Activated CD8-positive, alpha-beta memory T cell treated with anti-CD3 and anti-CD28 coated beads, Interleukin-2, amount 10 ng/mL, durations not matched to agents 7 days and 5 days (primary cell): ENCODE data around the gene ZBTB49. TPM values are rescaled to one million over a fixed set of nuclear protein-coding genes. Genes with fewer than 3 reads are reported as not detected.
A peak's percentile ranks its signal among the peaks of the same experiment; 100 is the strongest.

Source experiments
- ATAC-seq: fragments of 150-1000 bp; cut with Tn5 transposase; one replicate; pipeline ENCODE4 v1.10.0; 2021; ENCODE audit warnings: moderate library complexity
- CTCF ChIA-PET: fragments of 350-600 bp; sonication (Branson Sonifier 250); formaldehyde crosslinking; loops from one replicate; lab custom pipeline; 2021; ENCODE audit warnings: antibody characterized with exemption; lab: Charles Lee
- DNase-seq: peaks from one replicate; pipeline ENCODE4 v3.0.0-alpha.2; 2020
- H3K27ac Mint-ChIP-seq: one replicate; pipeline ENCODE4 v1.8.0; 2021; ENCODE audit warnings: mild to moderate bottlenecking, mixed read lengths
- H3K27me3 Mint-ChIP-seq: one replicate; pipeline ENCODE4 v1.8.0; 2021; ENCODE audit warnings: mixed read lengths
- H3K36me3 Mint-ChIP-seq: one replicate; pipeline ENCODE4 v1.8.0; 2021; ENCODE audit warnings: mild to moderate bottlenecking, mixed read lengths
- H3K4me1 Mint-ChIP-seq: one replicate; pipeline ENCODE4 v1.8.0; 2021; ENCODE audit warnings: mixed read lengths
- H3K4me3 Mint-ChIP-seq: one replicate; pipeline ENCODE4 v1.8.0; 2021; ENCODE audit warnings: mild to moderate bottlenecking, moderate library complexity, mixed read lengths
- H3K9me3 Mint-ChIP-seq: one replicate; pipeline ENCODE4 v1.8.0; 2022; ENCODE audit warnings: low read depth, mixed read lengths
- total RNA-seq, 2 experiments: library from RNA; stranded (reverse); gene quantifications; one replicate each; pipeline ENCODE4 v1.2.3, GENCODE V29; 2021

ZBTB49 gene
- total RNA-seq, 2 experiments from 2014 or later, result 4.8 to 8.1 TPM

GRCh38 chr4:4288098-4288497 is 2.0 kb upstream of the ZBTB49 start:
- peaks cover 21% of the 10 kb centered on the region for H3K36me3 Mint-ChIP-seq
- no peaks in the 10 kb centered on the region for H3K27me3 Mint-ChIP-seq
- H3K27ac Mint-ChIP-seq, result no peak overlapping the region
- CTCF ChIA-PET, result interaction anchor here (1.0 to 1.4 kb wide), 2 partner anchors 15 to 47 kb away, joined by 3 to 5 read pairs; no protein-coding TSS in a partner anchor
- DNase-seq (no peak), ATAC-seq (no peak)
- peak overlapping the region; percentile 16 for H3K4me3 Mint-ChIP-seq
- H3K9me3 Mint-ChIP-seq, result no peaks in the 10 kb centered on the region
- peaks cover 57% of the 10 kb centered on the region for H3K4me1 Mint-ChIP-seq

DNA sequence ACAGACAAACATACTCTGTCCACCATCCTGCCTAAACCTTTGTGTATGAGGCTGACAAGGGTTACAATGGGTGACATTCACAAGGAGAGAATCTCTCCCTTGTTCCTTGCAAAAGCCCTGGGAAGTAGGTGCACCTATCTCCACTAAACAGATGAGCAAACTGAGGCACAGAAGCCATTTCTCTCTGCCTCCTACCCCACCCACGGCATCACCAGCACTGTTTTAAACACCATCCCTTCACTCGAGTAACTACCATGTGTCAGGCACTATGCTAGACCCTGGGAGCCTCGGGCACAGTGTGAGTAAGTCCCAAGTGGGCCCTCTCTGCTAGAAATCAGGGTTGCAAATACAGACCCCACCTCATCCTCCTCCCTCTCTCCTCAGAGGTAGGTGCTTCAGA is 996 bp upstream of the ZBTB49 start:
- CTCF ChIA-PET, result interaction anchor here (1.0 kb wide), 1 partner anchor 46 kb away, joined by 3 read pairs; no protein-coding TSS in a partner anchor
- H3K4me1 Mint-ChIP-seq, result peaks cover 53% of the 10 kb centered on the region
- DNase-seq (peak; percentile 36), ATAC-seq (no peak)
- H3K36me3 Mint-ChIP-seq, result peaks cover 14% of the 10 kb centered on the region
- no peaks in the 10 kb centered on the region for H3K9me3 Mint-ChIP-seq
- H3K27me3 Mint-ChIP-seq, result no peaks in the 10 kb centered on the region
- peak overlapping the region; percentile 86 for H3K27ac Mint-ChIP-seq
- peak overlapping the region; percentile 95 for H3K4me3 Mint-ChIP-seq

DNA sequence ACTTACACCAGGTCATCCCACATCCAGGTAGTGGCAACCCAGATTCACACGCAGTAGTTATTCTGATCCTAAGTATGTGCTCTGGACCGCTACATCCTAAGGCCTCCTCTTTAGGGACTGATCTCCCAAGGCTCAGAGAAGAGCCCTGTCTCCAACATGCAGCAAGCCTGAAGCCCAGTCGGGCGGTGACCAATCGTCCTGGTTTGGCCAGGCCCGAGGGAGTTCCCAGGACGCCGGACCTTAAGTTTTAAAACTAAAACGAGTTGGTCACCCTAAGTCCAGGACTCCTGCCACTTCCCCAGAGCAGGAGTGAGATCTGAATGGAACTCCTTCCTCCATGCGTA is 482 bp upstream of the ZBTB49 start:
- Mint-ChIP-seq H3K4me3 (peak overlapping the region; percentile 95), H3K27ac (peak overlapping the region; percentile 86), H3K4me1 (peaks cover 51% of the 10 kb centered on the region), H3K36me3 (peaks cover 11% of the 10 kb centered on the region), H3K9me3 (no peaks in the 10 kb centered on the region), H3K27me3 (no peaks in the 10 kb centered on the region)
- peak; percentile 20 for ATAC-seq
- CTCF ChIA-PET, result interaction anchor here (1.1 to 1.5 kb wide), 2 partner anchors 8 to 38 kb away, joined by 3 to 5 read pairs; no protein-coding TSS in a partner anchor
- no peak for DNase-seq

DNA sequence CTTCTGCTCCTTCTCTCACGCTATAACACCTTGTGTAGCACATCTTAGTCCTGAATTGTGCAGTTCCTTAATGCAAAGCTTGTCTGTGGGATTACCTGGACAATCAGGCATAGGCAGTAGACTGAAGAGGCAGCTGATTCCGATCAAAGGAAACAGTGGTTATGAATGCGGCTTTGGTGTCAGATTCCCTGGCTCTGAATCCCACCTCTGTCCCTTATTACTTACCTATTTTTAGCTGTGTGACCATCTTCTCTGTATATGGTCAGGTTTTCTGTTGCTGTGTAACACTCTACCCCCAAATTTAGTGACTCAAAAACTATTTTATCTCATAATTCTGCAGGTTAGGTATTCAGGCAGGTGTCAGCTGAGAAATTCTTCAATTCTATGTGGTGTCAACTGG is 3.2 kb downstream of the ZBTB49 start:
- CTCF ChIA-PET, result interaction anchor here (2.1 kb wide), 1 partner anchor 42 kb away, joined by 4 read pairs; no protein-coding TSS in a partner anchor
- Mint-ChIP-seq H3K4me3 (no peak overlapping the region), H3K36me3 (peaks cover 24% of the 10 kb centered on the region), H3K27me3 (no peaks in the 10 kb centered on the region), H3K9me3 (no peaks in the 10 kb centered on the region), H3K4me1 (peaks cover 26% of the 10 kb centered on the region), H3K27ac (no peak overlapping the region)
- ATAC-seq, result no peak
- peak; percentile 9 for DNase-seq

DNA sequence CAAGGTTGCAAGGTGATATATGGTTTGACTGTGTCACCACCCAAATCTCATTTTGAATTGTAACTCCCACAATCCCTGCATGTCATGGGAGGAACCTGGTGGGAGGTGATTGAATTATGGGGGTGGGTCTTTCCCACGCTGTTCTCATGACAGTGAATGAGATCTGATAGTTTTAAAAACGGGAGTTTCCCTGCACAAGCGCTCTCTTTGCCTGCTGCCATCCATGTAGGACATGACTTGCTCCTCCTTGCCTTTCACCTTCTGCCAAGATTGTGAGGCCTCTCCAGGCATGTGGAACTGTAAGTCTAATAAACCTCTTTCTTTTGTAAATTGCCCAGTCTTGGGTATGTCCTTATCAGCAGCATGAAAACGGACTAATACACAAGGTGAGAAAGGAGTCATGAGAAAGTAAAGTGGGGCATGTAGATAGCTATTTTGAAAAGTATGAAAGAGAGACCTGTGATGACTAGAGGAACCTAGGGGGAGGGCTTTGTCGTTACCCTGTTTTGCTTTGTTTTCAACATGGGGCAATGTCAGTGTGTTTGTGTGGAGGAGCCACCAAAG is 6.3 kb downstream of the ZBTB49 start:
- CTCF ChIA-PET, result no interaction called here
- H3K4me1 Mint-ChIP-seq, result peaks cover 11% of the 10 kb centered on the region

DNA sequence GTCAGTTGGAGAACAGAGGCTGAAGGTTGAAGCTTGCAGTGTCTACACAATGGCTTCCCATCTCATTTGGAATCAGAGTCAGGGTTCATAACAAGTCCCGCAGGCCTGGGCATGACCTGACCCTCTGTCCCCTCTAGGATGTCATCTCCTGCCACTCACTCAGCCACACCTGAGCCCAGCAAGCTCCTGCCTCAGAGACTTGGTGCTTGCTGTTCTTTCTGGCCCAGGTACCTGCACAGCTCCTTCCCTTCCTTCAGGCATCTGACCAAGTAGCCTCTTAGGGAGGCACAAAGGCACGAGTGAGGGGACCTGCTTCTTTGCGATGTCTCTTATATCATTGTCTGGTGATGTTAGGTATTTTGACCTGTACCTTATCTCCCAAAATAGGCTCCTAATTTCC is 9.0 kb downstream of the ZBTB49 start:
- CTCF ChIA-PET, result interaction anchor here (0.6 kb wide), 1 partner anchor 39 kb away, joined by 3 read pairs; no protein-coding TSS in a partner anchor
- H3K36me3 Mint-ChIP-seq, result peaks cover 29% of the 10 kb centered on the region

More for the DNA sequence above, 6.3 kb downstream of the ZBTB49 start:
- H3K4me3 Mint-ChIP-seq, result no peak overlapping the region
- H3K36me3 Mint-ChIP-seq, result peaks cover 26% of the 10 kb centered on the region
- H3K9me3 Mint-ChIP-seq, result no peaks in the 10 kb centered on the region
- ATAC-seq (no peak), DNase-seq (peak; percentile 15)
- H3K27ac Mint-ChIP-seq, result no peak overlapping the region
- no peaks in the 10 kb centered on the region for H3K27me3 Mint-ChIP-seq

DNA sequence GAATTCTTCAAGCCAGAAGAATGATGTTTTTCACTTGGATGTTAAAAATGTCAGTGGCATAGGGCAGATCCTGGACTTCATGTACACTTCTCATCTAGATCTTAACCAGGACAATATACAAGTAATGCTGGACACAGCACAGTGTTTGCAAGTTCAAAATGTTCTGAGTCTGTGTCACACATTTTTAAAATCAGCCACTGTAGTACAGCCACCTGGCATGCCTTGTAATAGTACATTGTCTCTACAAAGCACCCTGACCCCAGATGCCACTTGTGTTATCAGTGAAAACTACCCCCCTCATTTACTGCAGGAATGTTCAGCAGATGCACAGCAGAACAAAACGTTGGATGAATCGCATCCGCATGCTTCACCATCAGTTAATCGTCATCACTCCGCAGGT is 11.9 kb downstream of the ZBTB49 start:
- peaks cover 4% of the 10 kb centered on the region for H3K4me1 Mint-ChIP-seq
- no peak overlapping the region for H3K4me3 Mint-ChIP-seq
- CTCF ChIA-PET, result interaction anchor here (1.1 kb wide), 1 partner anchor 11 kb away, joined by 3 read pairs; no protein-coding TSS in a partner anchor
- H3K36me3 Mint-ChIP-seq, result peaks cover 16% of the 10 kb centered on the region
- no peak overlapping the region for H3K27ac Mint-ChIP-seq
- peak; percentile 12 for DNase-seq
- no peaks in the 10 kb centered on the region for H3K27me3 Mint-ChIP-seq
- ATAC-seq, result no peak
- no peaks in the 10 kb centered on the region for H3K9me3 Mint-ChIP-seq

More for the DNA sequence above, 9.0 kb downstream of the ZBTB49 start:
- no peak overlapping the region for H3K27ac Mint-ChIP-seq
- H3K4me1 Mint-ChIP-seq, result peaks cover 1% of the 10 kb centered on the region
- ATAC-seq (no peak), DNase-seq (peak; percentile 26)
- no peak overlapping the region for H3K4me3 Mint-ChIP-seq
- no peaks in the 10 kb centered on the region for H3K9me3 Mint-ChIP-seq
- no peaks in the 10 kb centered on the region for H3K27me3 Mint-ChIP-seq

DNA sequence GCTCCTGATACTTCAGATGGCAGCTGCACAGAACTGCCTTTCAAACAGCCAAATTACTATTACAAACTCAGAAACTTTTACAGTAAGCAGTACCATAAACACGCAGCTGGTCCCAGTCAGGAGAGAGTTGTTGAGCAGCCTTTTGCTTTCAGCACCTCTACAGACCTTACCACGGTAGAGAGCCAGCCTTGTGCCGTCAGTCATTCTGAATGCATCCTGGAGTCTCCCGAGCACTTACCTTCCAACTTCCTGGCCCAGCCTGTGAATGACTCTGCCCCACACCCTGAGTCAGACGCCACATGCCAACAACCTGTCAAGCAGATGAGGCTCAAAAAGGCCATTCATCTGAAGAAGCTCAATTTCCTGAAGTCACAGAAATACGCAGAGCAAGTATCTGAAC is 12.4 kb downstream of the ZBTB49 start:
- CTCF ChIA-PET, result interaction anchor here (1.1 kb wide), 1 partner anchor 12 kb away, joined by 3 read pairs; no protein-coding TSS in a partner anchor
- H3K36me3 Mint-ChIP-seq, result peaks cover 16% of the 10 kb centered on the region
- DNase-seq, result peak; percentile 26
- H3K4me1 Mint-ChIP-seq, result peaks cover 4% of the 10 kb centered on the region
- no peaks in the 10 kb centered on the region for H3K27me3 Mint-ChIP-seq
- no peak overlapping the region for H3K4me3 Mint-ChIP-seq
- no peaks in the 10 kb centered on the region for H3K9me3 Mint-ChIP-seq
- H3K27ac Mint-ChIP-seq, result no peak overlapping the region
- ATAC-seq, result no peak

GRCh38 chr4:4306920-4307319 is 16.9 kb downstream of the ZBTB49 start:
- Mint-ChIP-seq H3K9me3 (no peaks in the 10 kb centered on the region), H3K36me3 (peaks cover 12% of the 10 kb centered on the region), H3K4me1 (peaks cover 3% of the 10 kb centered on the region), H3K4me3 (no peak overlapping the region), H3K27ac (no peak overlapping the region), H3K27me3 (no peaks in the 10 kb centered on the region)
- CTCF ChIA-PET, result no interaction called here
- ATAC-seq (no peak), DNase-seq (no peak)

DNA sequence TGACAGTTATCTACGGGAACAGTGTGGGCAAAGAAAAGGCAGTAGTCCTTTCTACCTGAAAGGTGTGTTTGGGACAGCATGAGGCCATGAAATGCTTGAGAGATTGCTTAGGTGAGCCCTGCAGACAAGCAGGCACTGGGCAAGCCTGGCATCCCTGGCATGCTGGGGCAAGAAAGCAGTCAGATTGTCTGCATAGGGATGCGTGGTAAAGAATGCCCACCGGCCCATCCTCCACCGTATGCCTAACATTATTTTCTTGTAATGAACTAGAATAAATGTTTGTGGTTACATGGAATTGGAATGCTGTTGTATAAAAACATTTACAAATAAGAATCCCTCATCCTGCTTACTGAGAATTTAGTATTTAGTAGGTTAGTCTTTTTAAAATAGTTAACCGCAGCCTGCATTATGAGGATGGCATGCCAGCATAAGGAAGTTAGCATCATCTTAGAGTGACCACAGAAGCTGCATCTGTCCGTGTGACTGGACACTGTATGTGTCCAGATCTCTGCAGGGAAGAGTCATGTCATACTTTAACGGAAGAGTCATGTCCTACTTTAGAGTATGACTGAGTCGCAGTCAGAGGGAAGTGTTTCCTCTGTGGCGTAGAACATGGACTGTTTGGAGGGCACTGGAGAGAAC is 18.9 kb downstream of the ZBTB49 start:
- no peaks in the 10 kb centered on the region for H3K9me3 Mint-ChIP-seq
- no peaks in the 10 kb centered on the region for H3K27me3 Mint-ChIP-seq
- H3K27ac Mint-ChIP-seq, result no peak overlapping the region
- peaks cover 3% of the 10 kb centered on the region for H3K4me1 Mint-ChIP-seq
- ATAC-seq (no peak), DNase-seq (no peak)
- CTCF ChIA-PET, result no interaction called here
- peaks cover 3% of the 10 kb centered on the region for H3K36me3 Mint-ChIP-seq
- H3K4me3 Mint-ChIP-seq, result no peak overlapping the region

- CTCF ChIA-PET, result interaction anchor here (1.0 kb wide), 1 partner anchor 51 kb away, joined by 3 read pairs; no protein-coding TSS in a partner anchor
- no peaks in the 10 kb centered on the region for H3K27me3 Mint-ChIP-seq
- no peak for ATAC-seq
Measured at GRCh38 chr4:4311193-4311592, 21.1 kb downstream of the ZBTB49 start.

GRCh38 chr4:4315461-4316149 is 25.6 kb downstream of the ZBTB49 start:
- Mint-ChIP-seq H3K27ac (no peak overlapping the region), H3K4me1 (no peaks in the 10 kb centered on the region), H3K9me3 (no peaks in the 10 kb centered on the region), H3K36me3 (no peaks in the 10 kb centered on the region), H3K27me3 (no peaks in the 10 kb centered on the region), H3K4me3 (no peak overlapping the region)
- ATAC-seq (no peak), DNase-seq (no peak)
- CTCF ChIA-PET, result no interaction called here

More at GRCh38 chr4:4311193-4311592, 21.1 kb downstream of the ZBTB49 start:
- DNase-seq, result no peak
- no peaks in the 10 kb centered on the region for H3K36me3 Mint-ChIP-seq
- H3K4me3 Mint-ChIP-seq, result no peak overlapping the region
- H3K9me3 Mint-ChIP-seq, result no peaks in the 10 kb centered on the region
- no peak overlapping the region for H3K27ac Mint-ChIP-seq
- H3K4me1 Mint-ChIP-seq, result no peaks in the 10 kb centered on the region

DNA sequence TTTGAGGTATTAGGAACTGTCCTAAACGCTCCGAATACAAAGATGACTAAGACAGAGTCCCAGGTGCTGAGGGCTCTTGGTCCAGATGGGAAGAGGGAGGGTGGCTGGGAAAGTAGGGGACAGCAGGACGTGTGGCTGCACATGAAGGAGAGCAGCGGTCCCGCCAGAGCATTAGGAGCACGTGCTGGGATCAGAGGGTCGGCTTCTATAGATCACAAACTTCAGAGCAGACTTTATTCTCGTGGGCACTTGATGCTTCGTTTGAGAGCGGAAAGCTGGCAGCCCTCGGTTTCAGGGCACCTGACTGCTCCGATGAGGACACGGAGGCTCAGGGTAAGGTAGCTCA is 26.1 kb downstream of the ZBTB49 start:
- Mint-ChIP-seq H3K27ac (no peak overlapping the region), H3K4me1 (no peaks in the 10 kb centered on the region), H3K27me3 (no peaks in the 10 kb centered on the region), H3K9me3 (no peaks in the 10 kb centered on the region), H3K4me3 (no peak overlapping the region), H3K36me3 (peaks cover 1% of the 10 kb centered on the region)
- no peak for ATAC-seq
- DNase-seq, result no peak
- CTCF ChIA-PET, result no interaction called here
